Smooth muscle cell (in vitro differentiated cells): ENCODE data around the gene TERT. TPM values are rescaled to one million over a fixed set of nuclear protein-coding genes. Genes with fewer than 3 reads are reported as not detected.

Experiments
- DNase-seq: peaks from one replicate; lab custom pipeline; 2025; ENCODE audit not compliant: unreplicated experiment; lab: John Stamatoyannopoulos, UW
- H2AFZ ChIP-seq: fragments of 200-600 bp; sonication (generic); 2 replicates; pipeline ENCODE4 v1.6.0; 2016; ENCODE audit warnings: antibody characterized with exemption, low read depth, mild to moderate bottlenecking
- H3F3A ChIP-seq: fragments of 200-600 bp; sonication (generic); 2 replicates; pipeline ENCODE4 v1.6.0; 2017; ENCODE audit warnings: antibody characterized with exemption, low read depth
- H3K27ac ChIP-seq: fragments of 200-600 bp; sonication (generic); 2 replicates; pipeline ENCODE4 v1.5.1; 2016; ENCODE audit warnings: low read depth, mild to moderate bottlenecking
- H3K27me3 ChIP-seq: fragments of 200-600 bp; sonication (generic); 2 replicates; pipeline ENCODE4 v1.6.1; 2016; ENCODE audit warnings: low read depth, mild to moderate bottlenecking
- H3K36me3 ChIP-seq: fragments of 200-600 bp; sonication (generic); 2 replicates; pipeline ENCODE4 v1.5.1; 2016; ENCODE audit warnings: low read depth
- H3K4me1 ChIP-seq: fragments of 200-600 bp; sonication (generic); 2 replicates; pipeline ENCODE4 v1.5.1; 2016; ENCODE audit warnings: low read depth
- H3K4me2 ChIP-seq: fragments of 200-600 bp; sonication (generic); 2 replicates; pipeline ENCODE4 v1.6.0; 2016; ENCODE audit warnings: mild to moderate bottlenecking
- H3K4me3 ChIP-seq: fragments of 200-600 bp; sonication (generic); 2 replicates; pipeline ENCODE4 v1.5.1; 2016; ENCODE audit warnings: mild to moderate bottlenecking
- H3K79me2 ChIP-seq: fragments of 200-600 bp; sonication (generic); 2 replicates; pipeline ENCODE4 v1.6.0; 2016; ENCODE audit warnings: low read depth, mild to moderate bottlenecking
- H3K9ac ChIP-seq: fragments of 200-600 bp; sonication (generic); 2 replicates; pipeline ENCODE4 v1.6.0; 2016; ENCODE audit warnings: low read depth
- H3K9me3 ChIP-seq: fragments of 200-600 bp; sonication (generic); replicated peaks from 2 replicates; pipeline ENCODE4 v1.5.1; 2016; ENCODE audit warnings: low read depth
- H4K20me1 ChIP-seq: fragments of 200-600 bp; sonication (generic); 2 replicates; pipeline ENCODE4 v1.6.0; 2016; ENCODE audit warnings: low read depth
- CTCF ChIP-seq: fragments of 200-600 bp; sonication (generic); IDR thresholded peaks from 2 replicates; pipeline ENCODE4 v1.5.1; 2017; ENCODE audit warnings: borderline replicate concordance, mild to moderate bottlenecking, antibody characterized with exemption; ENCODE audit not compliant: insufficient read depth, poor library complexity, severe bottlenecking
- WGBS: methylation state at CpG from one replicate; pipeline ENCODE4 v1.1.7; 2016; ENCODE audit warnings: low lambda C conversion rate; 5-methylcytosine and 5-hydroxymethylcytosine counted together
- polyA plus RNA-seq: library from polyadenylated mRNA; unstranded; fragments of >200 nt; fragmentation: Nextera tagmentation; extraction: Ambion mirVana; gene quantifications from 2 replicates; pipeline ENCODE4 v1.2.1, GENCODE V29; 2016
- total RNA-seq: library from RNA; depleted of rRNA; stranded (reverse); fragments of >200 nt; gene quantifications from 2 replicates; pipeline ENCODE4 v1.2.3, GENCODE V29; 2014

Gene TERT
- total and polyA plus RNA-seq, 2 experiments from 2014 or later, result not detected

GRCh38 chr5:1254196-1254595 is 40.7 kb downstream of the TERT start:
- no peak overlapping the region for H3K4me3 ChIP-seq
- no peaks in the 10 kb centered on the region for H3K36me3 ChIP-seq
- no peaks in the 10 kb centered on the region for H4K20me1 ChIP-seq
- no peaks in the 10 kb centered on the region for H3K79me2 ChIP-seq
- no peak overlapping the region for H3K9ac ChIP-seq
- DNase-seq, result no peak
- WGBS, result 92% methylated on average over 16 of the region's 19 CpGs
- H3K4me1 ChIP-seq, result no peaks in the 10 kb centered on the region
- no peak for TF ChIP-seq CTCF
- no peaks in the 10 kb centered on the region for H3F3A ChIP-seq
- no peak overlapping the region for H2AFZ ChIP-seq
- H3K27ac ChIP-seq, result no peak overlapping the region
- H3K27me3 ChIP-seq, result no peaks in the 10 kb centered on the region
- no peak overlapping the region for H3K4me2 ChIP-seq
- H3K9me3 ChIP-seq, result no peaks in the 10 kb centered on the region

- Histone ChIP-seq H2AFZ (no peak overlapping the region), H3K79me2 (no peaks in the 10 kb centered on the region), H3F3A (no peaks in the 10 kb centered on the region), H3K27me3 (no peaks in the 10 kb centered on the region), H3K9ac (no peak overlapping the region), H3K4me3 (no peak overlapping the region), H3K4me1 (no peaks in the 10 kb centered on the region), H3K36me3 (no peaks in the 10 kb centered on the region), H4K20me1 (no peaks in the 10 kb centered on the region), H3K9me3 (no peaks in the 10 kb centered on the region), H3K4me2 (no peak overlapping the region), H3K27ac (no peak overlapping the region)
- 93% methylated on average over 33 of the region's 33 CpGs for WGBS
- no peak for DNase-seq
- TF ChIP-seq CTCF, result no peak
Measured at GRCh38 chr5:1253456-1254105, 41.3 kb downstream of the TERT start.

- Histone ChIP-seq H3K4me3 (no peak overlapping the region), H3K27ac (no peak overlapping the region), H3K36me3 (no peaks in the 10 kb centered on the region), H3K4me2 (no peak overlapping the region), H3F3A (no peaks in the 10 kb centered on the region), H3K27me3 (no peaks in the 10 kb centered on the region), H3K79me2 (no peaks in the 10 kb centered on the region), H3K9me3 (no peaks in the 10 kb centered on the region), H4K20me1 (no peaks in the 10 kb centered on the region), H3K9ac (no peak overlapping the region), H3K4me1 (no peaks in the 10 kb centered on the region), H2AFZ (no peak overlapping the region)
- DNase-seq, result no peak
- WGBS, result 98% methylated on average over 4 of the region's 9 CpGs
- TF ChIP-seq CTCF, result no peak
Measured at GRCh38 chr5:1252681-1253080, 42.2 kb downstream of the TERT start.
